GM18517 (cell line): Measurements from ENCODE around the gene NEIL1.

ENCODE experiments used
- ATAC-seq: cut with Tn5 transposase; IDR thresholded peaks from one replicate; pipeline ENCODE4 v1.9.1; 2021; ENCODE audit warnings: mild to moderate bottlenecking, moderate library complexity; ENCODE audit not compliant: unreplicated experiment

NEIL1 gene

DNA sequence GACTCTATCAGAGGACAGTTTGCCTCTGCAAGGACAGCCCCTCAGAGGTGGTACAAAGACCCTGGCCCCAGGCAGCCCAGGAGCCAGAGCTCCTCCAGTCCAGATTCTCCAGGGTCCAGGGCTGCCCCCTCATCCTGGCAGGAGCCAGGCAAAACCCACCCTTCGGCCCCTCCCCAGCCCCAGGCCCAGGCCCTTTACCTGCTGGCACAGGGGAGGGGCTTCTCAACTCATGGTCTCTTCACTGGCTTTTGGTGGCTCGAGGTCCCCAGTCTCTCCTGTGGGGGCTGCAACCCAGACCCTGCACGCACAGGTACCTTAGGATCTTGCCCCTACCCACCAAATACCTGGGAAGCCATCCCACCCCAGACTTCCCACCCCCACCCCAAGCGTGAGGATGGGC is 8.5 kb downstream of the NEIL1 start:
- ATAC-seq, result no peak

DNA sequence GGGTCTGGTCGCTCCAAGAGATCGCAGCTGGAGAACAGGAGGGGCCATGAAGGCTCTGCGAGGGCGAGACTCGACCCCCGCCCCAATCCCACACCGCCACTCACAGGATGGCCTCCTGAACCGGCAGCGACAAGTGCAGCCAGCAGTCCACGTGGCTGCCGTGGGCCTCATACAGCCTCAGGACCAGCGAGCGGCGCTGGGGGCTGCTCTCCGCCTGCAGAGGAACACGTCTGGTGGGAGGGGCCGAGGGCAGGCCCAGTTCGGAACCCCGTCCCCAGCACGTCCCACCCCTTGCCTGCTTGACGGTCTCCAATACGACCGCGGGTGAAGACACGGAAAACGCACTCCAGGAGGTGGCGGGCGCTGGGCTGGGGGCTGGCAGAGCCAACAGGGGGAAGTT is 9.2 kb downstream of the NEIL1 start:
- ATAC-seq, result no peak

DNA sequence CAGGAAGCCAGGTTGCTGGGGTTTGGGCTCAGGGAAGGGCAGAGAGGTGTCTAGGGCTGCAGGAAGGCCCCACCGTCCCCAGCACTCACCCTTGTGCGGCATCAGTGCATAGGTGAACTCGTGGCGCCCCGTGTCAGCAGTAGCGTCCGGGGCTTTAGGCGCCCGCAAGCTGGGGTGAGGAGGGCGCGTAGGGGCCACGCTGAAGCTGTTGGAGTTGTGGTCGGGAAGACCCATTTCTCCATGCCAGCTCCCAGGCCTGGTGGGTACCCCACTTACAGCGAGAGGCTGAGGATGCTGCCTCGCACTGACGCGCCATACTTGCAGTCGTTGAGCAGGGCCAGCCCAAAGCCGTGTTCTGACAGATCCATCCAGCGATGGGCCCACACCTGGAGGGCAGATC is 9.7 kb downstream of the NEIL1 start:
- ATAC-seq, result no peak

DNA sequence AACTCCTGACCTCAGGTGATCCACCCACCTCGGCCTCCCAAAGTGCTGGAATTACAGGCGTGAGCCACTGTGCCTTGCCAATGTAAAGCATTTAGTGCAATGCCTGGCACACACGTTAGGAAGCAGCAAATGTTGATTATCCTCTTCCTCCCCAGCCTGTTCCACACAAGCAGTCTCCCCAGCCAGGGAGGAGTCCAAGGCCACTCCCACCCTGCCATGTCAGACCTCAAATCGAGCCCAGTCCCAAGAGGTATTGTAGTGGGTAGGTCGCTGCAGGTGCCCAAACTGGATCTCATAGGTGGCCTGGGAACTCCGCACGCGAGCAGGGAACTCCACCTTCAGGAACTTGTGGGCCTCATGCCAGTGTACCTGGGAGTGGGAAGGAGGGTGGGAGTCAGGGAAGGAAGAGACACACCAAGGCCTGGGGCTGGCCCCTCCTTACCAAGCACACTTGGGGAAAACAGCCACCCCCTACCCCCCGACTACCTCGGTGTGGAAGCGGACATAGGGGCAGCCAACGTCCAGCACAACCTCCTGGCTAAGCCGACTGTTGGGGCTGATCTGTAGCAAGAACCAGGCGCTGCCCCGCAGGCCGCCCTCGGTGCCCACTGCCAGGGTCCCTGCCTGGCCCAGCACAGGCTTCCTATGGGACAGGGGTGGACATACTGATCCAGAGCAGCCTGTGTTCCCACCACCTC is 11.3 kb downstream of the NEIL1 start:
- no peak for ATAC-seq

DNA sequence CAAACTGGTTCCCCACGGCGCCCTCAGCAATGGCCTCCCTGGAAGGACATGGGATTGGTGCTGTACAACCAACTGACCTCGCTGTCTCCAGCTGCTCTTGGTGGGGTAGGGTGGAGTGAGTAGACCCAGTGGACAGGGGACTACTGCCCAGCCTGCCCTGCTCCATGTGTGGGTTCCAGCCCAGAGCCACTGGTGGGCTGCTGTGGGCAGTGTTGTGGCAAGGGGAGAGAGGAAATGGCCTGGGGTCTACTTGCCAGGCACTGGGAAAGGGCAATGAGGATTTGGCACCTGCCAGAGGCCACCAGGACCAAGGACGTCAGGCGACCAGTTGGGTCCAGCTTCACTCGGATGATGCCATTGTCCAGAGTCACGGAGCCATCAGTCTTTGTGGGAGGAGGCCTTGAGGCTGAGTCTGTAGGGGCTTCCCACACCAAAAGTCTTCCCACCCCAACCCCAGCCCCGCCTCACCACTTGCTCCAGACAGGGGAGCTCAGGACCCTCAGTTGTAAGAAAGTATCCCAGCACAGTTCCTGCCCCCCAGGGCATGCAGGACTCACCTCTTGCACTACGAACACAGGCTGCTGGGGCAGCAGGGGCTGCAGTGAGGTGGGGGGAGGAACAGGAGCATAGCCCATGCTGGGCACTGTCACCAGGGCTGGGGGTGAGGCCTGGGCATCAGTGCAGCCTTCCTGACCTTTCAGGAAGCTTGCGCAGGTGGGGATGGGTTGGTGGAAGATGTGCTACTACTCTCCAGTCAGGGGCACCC is 12.1 kb downstream of the NEIL1 start:
- ATAC-seq, result no peak

DNA sequence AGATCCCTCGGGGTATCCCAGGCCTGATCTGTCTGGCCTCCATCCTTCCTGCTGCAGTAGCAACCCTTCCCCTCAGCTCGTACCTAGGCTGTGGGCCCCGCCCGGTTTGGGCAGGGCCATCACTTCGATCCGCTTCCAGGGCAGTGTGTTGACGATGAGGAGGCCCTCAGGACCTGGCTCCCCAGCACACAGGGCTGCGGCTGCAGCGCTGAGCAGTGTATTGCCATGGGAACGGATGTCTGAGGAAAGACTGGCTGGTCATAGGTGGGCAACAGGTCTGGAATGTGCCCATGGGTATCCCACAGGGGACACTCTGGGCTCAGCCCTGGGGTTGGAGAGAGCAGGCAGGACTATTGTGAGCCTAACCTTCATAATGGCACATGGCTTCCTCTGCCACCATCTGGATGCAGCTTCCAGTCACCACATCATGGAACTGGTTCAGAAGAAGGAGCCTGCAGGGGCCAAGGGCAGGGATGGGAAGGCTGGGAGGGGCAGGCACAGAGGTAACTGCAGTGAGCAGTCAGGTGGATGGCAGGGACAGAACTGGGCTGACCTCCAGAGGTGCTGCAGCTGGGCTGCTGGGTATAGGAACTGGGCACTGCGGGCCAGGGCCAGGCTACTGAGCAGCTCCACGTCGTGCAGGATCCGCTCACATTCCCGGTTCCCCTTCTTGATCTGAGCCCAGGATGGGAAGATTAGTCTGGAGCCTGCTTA is 12.9 kb downstream of the NEIL1 start:
- no peak for ATAC-seq

DNA sequence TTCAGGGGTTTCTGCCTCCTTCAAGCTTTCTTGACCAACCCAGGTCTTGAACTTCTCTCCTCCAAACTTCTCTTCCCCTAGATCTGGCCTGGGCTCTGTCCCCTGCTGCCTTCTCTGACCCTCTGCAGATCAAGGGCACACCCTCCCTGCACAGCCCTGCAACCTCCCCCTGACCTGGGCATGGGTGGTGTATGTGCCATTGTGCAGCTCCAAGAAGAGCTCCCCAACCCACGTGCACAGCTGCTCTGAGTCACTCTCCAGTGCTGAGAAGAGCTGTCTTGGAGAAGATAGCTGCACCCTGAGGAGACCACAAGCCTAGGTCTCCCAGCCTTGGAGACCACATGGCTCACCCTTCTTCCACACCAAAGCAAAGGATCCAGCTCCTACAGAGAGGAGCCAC is 13.6 kb downstream of the NEIL1 start:
- no peak for ATAC-seq

DNA sequence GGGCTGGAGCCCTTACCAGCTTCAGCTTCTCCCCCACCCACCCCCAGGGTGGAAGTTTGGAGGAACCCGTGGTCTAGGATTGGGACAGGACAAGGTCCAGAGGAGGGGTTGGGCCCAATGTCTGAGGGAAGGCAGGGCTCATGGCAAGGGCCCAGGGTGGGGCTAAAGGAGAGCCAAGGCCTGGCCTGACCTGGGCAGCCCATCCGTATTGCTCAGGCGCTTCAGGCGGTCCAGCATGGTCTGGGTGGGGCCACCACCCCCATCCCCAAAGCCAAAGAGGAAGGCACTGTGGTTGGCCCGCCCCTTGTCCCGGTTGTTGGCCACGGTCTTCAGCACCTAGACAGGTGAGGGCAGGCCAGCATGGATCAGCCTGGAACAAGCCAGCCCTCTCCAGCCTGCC is 14.0 kb downstream of the NEIL1 start:
- ATAC-seq, result no peak

DNA sequence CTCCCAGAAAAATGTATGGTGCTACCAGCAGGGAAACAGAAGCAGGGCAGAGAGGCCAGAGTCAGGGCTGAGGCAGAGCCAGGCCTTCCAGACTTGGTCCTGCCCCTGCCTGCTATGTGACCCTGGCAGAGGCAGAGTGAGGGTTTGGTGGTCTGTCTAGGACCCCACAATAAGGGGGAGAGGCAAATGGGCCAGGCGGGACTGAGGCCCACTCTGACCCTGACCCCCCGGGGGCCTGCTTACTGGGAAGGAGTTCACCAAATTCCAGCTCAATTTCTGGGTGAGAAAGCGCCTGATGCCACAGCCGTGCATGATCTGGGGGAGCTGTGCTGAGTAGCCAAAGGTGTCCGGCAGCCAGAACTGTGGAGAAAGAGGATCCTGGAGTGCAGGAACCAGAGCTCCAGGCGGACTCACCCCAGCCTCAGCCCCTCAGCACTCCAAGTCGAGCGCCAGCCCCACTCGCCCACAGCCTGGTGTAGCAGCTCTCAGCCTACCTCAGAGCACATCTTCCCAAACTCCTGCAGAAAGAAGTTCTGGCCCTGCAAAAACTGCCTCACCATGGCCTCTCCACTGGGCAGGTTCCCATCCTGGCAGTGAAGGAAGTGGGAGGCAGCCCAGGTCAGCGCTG is 14.6 kb downstream of the NEIL1 start:
- no peak for ATAC-seq

DNA sequence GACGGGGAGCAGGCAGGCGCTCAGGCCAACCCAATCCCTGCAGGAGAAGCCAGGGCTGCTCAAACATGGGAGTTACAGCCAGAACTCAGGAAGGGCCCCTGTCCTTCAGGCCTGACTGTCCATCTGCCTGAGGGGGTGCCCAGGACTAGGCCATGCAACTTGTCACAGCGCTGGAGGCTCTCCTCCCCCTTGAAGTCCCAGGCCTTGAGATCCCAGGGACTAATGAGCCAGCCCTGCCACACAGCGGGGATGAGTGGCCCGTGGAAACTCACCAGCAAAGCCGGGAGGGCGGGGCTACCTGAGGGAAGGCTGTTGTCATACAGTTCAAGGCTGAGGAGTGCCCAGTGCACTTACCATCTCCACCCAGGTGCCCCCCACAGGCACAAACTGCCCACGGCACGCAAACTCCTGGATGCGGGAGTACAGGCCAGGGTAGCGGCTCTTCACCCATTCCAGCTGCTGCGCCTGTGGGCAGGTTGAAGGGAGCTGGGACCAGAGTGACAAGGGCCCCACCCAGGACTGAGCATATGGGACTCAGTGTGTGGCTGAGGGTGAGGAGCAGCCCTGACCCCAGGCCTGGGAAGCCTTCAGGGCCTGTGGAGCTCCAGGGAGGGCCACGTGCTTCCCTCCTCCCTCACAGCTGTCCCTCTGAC is 15.3 kb downstream of the NEIL1 start:
- no peak for ATAC-seq

DNA sequence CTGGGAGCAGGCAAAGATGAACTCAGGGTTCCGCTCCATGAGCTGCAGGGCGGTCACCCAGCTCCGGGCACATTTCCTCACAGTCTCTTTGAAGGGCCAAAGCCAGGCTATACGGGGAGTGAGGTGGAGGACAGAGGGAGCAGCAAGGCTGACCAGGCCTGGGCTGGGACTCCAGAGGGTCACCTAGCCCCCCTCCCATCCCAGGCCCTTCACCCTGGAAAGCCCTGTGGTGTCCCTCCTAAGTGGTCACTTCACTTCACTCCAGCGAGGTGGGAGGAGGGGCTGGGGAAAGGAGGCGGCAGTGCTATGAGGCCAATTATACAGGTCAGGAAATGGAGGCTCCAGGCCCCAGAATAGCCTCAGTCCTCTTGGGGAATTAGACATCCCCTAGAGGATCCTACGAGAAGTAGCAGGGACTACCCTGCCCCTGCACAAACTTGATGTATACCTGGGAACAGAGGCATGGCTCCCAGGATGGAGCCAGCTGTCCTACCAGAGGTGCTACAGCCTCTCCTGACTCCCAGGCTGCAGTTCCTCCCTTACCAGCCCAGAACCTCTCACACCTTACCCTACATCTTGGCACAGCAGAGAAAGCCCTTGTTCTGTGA is 15.9 kb downstream of the NEIL1 start:
- ATAC-seq, result no peak

DNA sequence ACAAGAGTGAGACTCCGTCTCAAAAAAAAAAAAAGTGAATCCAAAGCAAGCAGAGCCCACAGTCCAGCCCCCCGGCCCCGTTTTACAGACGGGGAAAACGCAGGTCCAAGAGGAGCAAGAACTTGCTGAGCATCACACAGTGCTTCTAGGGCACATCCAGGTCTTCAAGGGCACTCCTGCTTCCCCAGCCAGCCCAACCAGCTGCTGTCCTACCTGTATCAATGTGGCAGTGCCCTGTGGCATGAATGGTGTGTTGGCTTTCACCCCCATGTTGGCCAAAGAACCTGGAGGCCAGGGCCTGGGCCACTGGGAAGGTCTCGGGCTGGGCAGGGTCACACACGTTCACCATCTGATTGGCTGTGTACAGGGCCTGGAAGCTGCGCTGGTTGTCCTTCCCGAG is 16.9 kb downstream of the NEIL1 start:
- ATAC-seq, result no peak

DNA sequence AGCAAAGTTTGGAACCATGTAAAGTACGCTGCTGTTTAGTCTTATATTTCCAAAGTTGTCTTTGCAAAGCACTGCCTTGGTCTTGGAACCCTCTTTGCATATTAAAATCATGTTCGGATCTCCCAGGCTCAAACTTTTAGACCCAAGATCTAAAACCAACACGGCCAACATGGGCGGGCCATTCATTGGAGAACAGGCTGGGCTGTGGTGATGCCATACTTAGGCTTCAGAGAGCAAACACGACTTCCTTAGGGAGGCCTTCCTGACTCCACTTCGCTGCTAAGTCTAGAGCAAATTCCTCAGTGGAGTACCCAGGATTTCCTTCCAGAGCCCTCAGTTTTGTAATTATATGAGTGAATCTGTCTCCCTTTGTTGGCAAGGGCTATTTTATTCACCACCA is 18.0 kb downstream of the NEIL1 start:
- ATAC-seq, result no peak

DNA sequence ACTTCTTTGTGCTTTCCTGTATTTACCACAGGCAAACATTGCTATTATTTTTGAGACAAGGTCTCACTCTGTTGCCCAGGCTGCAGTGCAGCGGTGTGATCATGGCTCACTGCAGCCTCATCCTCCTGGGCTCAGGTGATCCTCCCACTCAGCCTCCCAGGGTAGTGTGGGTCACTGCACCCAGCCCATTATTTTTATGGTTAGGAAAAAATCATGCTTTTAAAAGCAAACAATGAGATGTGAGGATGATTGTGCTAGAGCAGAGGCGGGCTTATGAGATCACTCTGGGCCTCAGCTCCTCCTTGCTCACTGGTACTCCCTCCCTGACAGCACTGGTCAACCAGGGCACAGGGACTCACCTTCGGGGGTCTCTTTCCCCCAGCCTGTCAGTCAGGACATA is 19.3 kb downstream of the NEIL1 start:
- ATAC-seq, result no peak

DNA sequence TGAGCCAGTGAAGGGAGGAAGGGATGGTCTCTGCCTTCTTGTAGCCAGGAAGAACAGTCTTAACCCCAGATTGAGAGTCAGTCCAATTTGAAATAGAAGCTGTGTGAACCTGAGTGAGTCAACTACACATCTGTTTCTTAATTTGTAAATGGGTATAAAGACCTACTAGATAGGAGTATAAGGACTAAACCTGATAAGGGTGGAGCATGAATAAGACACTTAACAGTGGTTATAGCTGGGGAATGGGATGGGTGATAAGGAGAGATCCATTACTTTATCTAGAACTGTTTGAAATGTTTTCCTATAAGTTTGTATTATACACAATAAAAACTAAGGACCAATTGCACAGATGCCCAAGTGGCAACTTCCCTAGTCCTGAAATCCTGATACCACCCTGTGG is 20.2 kb downstream of the NEIL1 start:
- ATAC-seq, result no peak

DNA sequence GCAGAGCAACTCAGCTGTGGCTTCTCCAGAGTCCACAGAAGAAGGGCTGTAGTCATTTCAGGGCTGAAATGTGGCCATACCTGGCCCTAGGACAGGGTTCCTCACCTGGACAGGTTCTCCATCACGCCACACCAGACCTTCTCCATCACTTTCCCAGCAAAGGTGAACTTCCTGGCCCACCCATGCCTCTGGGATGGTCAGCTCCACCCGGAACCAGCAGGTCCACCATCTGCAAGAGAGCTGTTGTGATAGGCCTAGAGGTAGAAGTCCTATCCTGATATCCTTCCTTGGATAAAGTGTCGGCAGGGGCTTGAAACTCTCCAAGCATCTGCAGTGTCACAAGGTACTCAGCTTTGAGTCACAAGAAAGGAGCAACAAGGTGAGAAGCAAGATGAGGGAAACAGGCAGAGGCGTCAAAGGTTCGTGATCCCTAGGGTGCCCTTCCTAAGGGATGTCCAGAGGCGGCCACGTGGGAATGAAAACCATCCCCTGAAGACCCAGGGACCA is 20.6 kb downstream of the NEIL1 start:
- no peak for ATAC-seq

DNA sequence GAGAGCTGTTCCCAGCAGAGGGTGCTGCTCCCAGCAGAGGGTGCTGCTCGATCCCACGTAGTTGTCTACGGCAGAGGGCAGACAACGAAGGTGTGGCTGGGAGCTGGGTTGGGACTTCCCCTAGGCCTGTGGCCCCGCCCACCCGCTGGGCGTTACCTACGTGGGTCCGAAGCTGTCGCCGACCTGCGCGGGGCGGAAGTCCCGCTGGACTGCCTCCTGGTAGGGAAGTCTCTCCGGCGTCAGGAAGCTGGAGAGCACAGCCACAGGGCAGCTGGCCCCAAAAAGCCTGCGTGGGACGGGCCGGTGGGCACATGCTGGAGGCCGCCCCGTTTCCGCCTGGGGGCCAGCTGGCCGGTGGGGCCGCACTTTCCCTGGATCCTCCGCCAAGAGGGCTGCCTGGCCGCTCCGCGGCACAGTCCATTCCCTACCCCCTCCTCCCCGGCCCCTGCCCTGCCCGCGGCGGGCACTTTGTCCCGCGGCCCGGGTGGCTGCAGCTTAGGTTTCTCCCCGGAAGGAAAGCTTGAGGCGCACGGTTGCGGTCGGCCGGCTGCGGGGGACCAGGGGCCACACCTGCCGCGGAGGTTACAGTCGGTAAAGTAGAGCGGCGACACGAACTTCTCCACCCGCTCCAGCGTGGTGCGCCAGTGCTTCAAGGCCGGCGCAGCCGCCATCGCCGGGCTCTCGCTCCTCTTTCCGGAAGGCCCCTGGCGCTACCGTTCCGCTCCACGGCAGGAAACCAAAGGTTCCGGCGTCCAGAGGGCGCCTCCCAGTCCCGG is 21.3 kb downstream of the NEIL1 start, which contains the start of gene MAN2C1:
MAN2C1 (minus strand) TSS at position 695 of the 776 bp plus-strand sequence; CDS start at position 671, 24 bp downstream.
- ATAC-seq, result peak; percentile 84

DNA sequence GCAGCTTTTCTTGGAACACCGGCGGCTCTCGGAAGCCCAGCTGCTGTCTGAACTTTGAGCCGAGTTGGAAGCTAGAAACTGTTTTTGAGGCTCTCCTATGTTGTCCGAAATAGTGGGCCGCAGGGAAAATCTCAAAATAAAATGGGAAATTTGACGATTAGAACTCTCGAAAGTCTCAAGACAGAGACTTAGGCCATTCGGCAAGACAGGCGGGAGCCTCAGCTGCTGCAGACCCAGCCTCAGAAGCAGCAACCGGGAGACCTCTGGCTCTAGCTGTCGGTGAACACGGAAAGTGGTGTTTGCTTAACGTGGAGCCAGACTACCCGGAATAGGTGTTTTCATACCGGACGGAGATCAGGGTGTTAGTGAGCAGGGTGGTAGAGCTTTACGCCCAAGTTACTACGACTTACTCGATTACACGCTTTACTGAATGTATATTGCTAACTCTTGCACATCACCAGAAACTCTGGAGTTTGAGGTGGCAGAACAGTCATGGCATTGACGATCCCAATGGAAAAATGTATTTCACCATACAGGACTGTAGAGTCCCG is 21.9 kb downstream of the NEIL1 start:
- ATAC-seq, result no peak

DNA sequence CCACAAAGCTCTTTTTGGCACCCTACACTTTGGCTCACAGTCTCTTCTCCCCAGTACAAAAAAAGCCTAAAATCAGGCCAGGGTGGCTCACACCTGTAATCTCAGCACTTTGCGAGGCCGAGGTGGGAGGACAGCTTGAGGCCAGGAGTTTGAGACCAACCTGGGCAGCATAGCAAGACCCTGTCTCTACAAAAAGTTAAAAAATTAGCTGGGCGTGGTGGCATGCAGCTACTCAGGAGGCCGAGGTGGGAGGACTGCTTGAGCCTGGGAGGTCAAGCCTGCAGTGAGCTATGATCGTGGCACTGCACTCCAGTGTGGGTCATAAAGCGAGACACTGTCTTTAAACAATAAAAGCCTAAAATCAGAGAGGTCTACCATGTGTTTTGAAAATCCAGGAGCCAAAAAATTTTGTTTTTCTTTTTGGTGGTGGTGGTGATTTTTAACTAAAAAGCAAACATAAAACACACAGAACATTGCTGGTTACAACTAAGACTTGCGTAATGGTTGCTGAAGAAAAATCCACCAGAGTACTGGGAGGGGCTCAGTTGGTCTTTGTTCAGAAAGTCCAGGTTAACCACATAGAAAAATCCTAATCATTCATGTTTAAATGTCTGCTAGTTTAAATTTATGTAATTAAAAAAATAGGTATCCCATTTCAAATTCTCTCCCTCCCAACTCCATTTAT is 23.2 kb downstream of the NEIL1 start:
- no peak for ATAC-seq
